ENCODE data around the gene SHROOM4.

Gene SHROOM4

GRCh38 chrX:50842221-50842620 is 28.2 kb upstream of the SHROOM4 start:
- TF ChIP-seq YY1 (IDR thresholded peaks at IDR 0.05; ENCODE audit: low read depth) (no peak), RAD21 (IDR thresholded peaks at IDR 0.05; ENCODE audit: low read depth) (no peak), TAF1 (IDR thresholded peaks at IDR 0.05; ENCODE audit: low read depth) (no peak)

- TF ChIP-seq RAD21 (IDR thresholded peaks at IDR 0.05; ENCODE audit: low read depth), result no peak
- no peak for TF ChIP-seq FOXM1 (IDR thresholded peaks at IDR 0.05; ENCODE audit: borderline replicate concordance, low read depth)
- TF ChIP-seq REST (IDR thresholded peaks at IDR 0.05; ENCODE audit: low read depth), result no peak
- TF ChIP-seq EP300 (IDR thresholded peaks at IDR 0.05; ENCODE audit: borderline replicate concordance), result no peak
- no peak for TF ChIP-seq EGR1 (IDR thresholded peaks at IDR 0.05)
- TF ChIP-seq TCF12 (IDR thresholded peaks at IDR 0.05; ENCODE audit: low read depth), result no peak
- no peak for TF ChIP-seq TAF1 (IDR thresholded peaks at IDR 0.05; ENCODE audit: low read depth)
- no peak for TF ChIP-seq MAX (IDR thresholded peaks at IDR 0.05)
- TF ChIP-seq CEBPB (IDR thresholded peaks at IDR 0.05), result no peak
- no peak for TF ChIP-seq CREB1 (IDR thresholded peaks at IDR 0.05; ENCODE audit: low read depth)
Measured at GRCh38 chrX:50839730-50840129, 25.7 kb upstream of the SHROOM4 start.

GRCh38 chrX:50838820-50839600 is 25.0 kb upstream of the SHROOM4 start:
- peak; percentile 78; the same call in 1 of the 2 replicates for TF ChIP-seq EP300 (IDR thresholded peaks at IDR 0.05; ENCODE audit: borderline replicate concordance)
- TF ChIP-seq REST (IDR thresholded peaks at IDR 0.05; ENCODE audit: low read depth), result no peak
- no peak for TF ChIP-seq CREB1 (IDR thresholded peaks at IDR 0.05; ENCODE audit: low read depth)
- peak; percentile 91 for TF ChIP-seq NFIC (IDR thresholded peaks at IDR 0.05)
- TF ChIP-seq FOXM1 (IDR thresholded peaks at IDR 0.05; ENCODE audit: borderline replicate concordance, low read depth), result peak; percentile 65; the same call in 1 of the 2 replicates
- TF ChIP-seq TCF12 (IDR thresholded peaks at IDR 0.05; ENCODE audit: low read depth), result peak; percentile 63
- TF ChIP-seq TEAD4 (IDR thresholded peaks at IDR 0.05), result peak; percentile 86

- TF ChIP-seq ZBTB7A (IDR thresholded peaks at IDR 0.05; ENCODE audit: low read depth) (no peak), EP300 (IDR thresholded peaks at IDR 0.05; ENCODE audit: borderline replicate concordance) (no peak), YY1 (IDR thresholded peaks at IDR 0.05; ENCODE audit: low read depth) (no peak), EGR1 (IDR thresholded peaks at IDR 0.05) (no peak), MAX (IDR thresholded peaks at IDR 0.05) (no peak)
Measured at GRCh38 chrX:50827996-50828395, 14.0 kb upstream of the SHROOM4 start.

GRCh38 chrX:50825825-50826224 is 11.8 kb upstream of the SHROOM4 start:
- TF ChIP-seq CEBPB (IDR thresholded peaks at IDR 0.05) (no peak), TEAD4 (IDR thresholded peaks at IDR 0.05) (no peak), CREB1 (IDR thresholded peaks at IDR 0.05; ENCODE audit: low read depth) (no peak), USF1 (IDR thresholded peaks at IDR 0.05) (no peak), YY1 (IDR thresholded peaks at IDR 0.05; ENCODE audit: low read depth) (no peak), FOXM1 (IDR thresholded peaks at IDR 0.05; ENCODE audit: borderline replicate concordance, low read depth) (no peak), TAF1 (IDR thresholded peaks at IDR 0.05; ENCODE audit: low read depth) (no peak), REST (IDR thresholded peaks at IDR 0.05; ENCODE audit: low read depth) (no peak), RAD21 (IDR thresholded peaks at IDR 0.05; ENCODE audit: low read depth) (no peak), NFIC (IDR thresholded peaks at IDR 0.05) (no peak)

Measured in Ishikawa (cell line).